HEK293 (cell line): ENCODE results near the gene CKB.

Source experiments
- CTCF ChIA-PET: fragments of 350-600 bp; formaldehyde crosslinking; extraction: SDS; loops from one replicate; lab custom pipeline; 2021; ENCODE audit warnings: antibody characterized with exemption; lab: Yijun Ruan, JAX
- POLR2A ChIA-PET: fragments of 300-600 bp; formaldehyde crosslinking; extraction: SDS; loops from one replicate; lab custom pipeline; 2020; ENCODE audit warnings: antibody characterized with exemption, inconsistent platforms; lab: Yijun Ruan, JAX
- H3K27ac ChIP-seq: fragments of 200-500 bp; sonication (Bioruptor generic); 2 replicates; pipeline ENCODE4 v1.5.1; 2014; ENCODE audit warnings: low read depth, low read length, control low read depth, inconsistent platforms; ENCODE audit errors: extremely low read depth
- H3K36me3 ChIP-seq, 2 experiments: fragments of 200-500 bp in 1 of 2; sonication (Bioruptor generic) in 1 of 2; 1 replicate in 1 of 2; 2 replicates in 1 of 2; pipeline ENCODE4 v1.5.1; 2014 to 2017; ENCODE audit warnings: inconsistent platforms in 2 of 2, low read length in 2 of 2; ENCODE audit not compliant: control insufficient read depth in 2 of 2, insufficient read depth in 1 of 2
- H3K4me1 ChIP-seq: fragments of 200-500 bp; sonication (Bioruptor generic); 2 replicates; pipeline ENCODE4 v1.5.1; 2014; ENCODE audit warnings: mild to moderate bottlenecking, low read length, inconsistent platforms; ENCODE audit not compliant: control insufficient read depth, insufficient read depth
- H3K4me3 ChIP-seq: 2 replicates; pipeline ENCODE4 v1.5.1; 2011; ENCODE audit warnings: low read depth, mild to moderate bottlenecking, control low read depth, low read length, moderate library complexity
- H3K9me3 ChIP-seq: fragments of 200-500 bp; sonication (Bioruptor generic); 2 replicates; pipeline ENCODE4 v1.5.1; 2014; ENCODE audit warnings: low read depth, low read length, inconsistent platforms; ENCODE audit not compliant: control insufficient read depth, insufficient read depth
- AEBP2 ChIP-seq: fragments of 450-650 bp; formaldehyde crosslinking; IDR thresholded peaks from 2 replicates; pipeline ENCODE4 v1.5.1; 2016; ENCODE audit warnings: missing biosample characterization, missing genetic modification characterization, borderline replicate concordance
- CTCF ChIP-seq: fragments of 450-650 bp; formaldehyde crosslinking; IDR thresholded peaks from 2 replicates; pipeline ENCODE4 v1.5.1; 2016; ENCODE audit warnings: missing biosample characterization, missing genetic modification characterization
- KLF1 ChIP-seq: fragments of 450-650 bp; formaldehyde crosslinking; IDR thresholded peaks from 2 replicates; pipeline ENCODE4 v1.5.1; 2016; ENCODE audit warnings: missing biosample characterization, missing genetic modification characterization
- MEIS1 ChIP-seq: sonication (generic); formaldehyde crosslinking; IDR thresholded peaks from 2 replicates; pipeline ENCODE4 v1.8.1; 2022; ENCODE audit warnings: missing genetic modification reagents, mild to moderate bottlenecking, borderline replicate concordance
- PATZ1 ChIP-seq: fragments of 450-650 bp; formaldehyde crosslinking; IDR thresholded peaks from 2 replicates; pipeline ENCODE4 v1.5.1; 2016; ENCODE audit warnings: missing biosample characterization, missing genetic modification characterization
- PRDM2 ChIP-seq: fragments of 450-650 bp; formaldehyde crosslinking; IDR thresholded peaks from 2 replicates; pipeline ENCODE4 v1.5.1; 2016; ENCODE audit warnings: missing biosample characterization, missing genetic modification characterization, borderline replicate concordance
- REPIN1 ChIP-seq: fragments of 450-650 bp; formaldehyde crosslinking; IDR thresholded peaks from 2 replicates; pipeline ENCODE4 v1.5.1; 2017; ENCODE audit warnings: missing biosample characterization, missing genetic modification characterization, low read depth
- YY2 ChIP-seq: fragments of 450-650 bp; formaldehyde crosslinking; IDR thresholded peaks from 2 replicates; pipeline ENCODE4 v1.5.1; 2016; ENCODE audit warnings: missing biosample characterization, missing genetic modification characterization
- ZFP37 ChIP-seq: fragments of 450-650 bp; formaldehyde crosslinking; IDR thresholded peaks from 2 replicates; pipeline ENCODE4 v1.5.1; 2016; ENCODE audit warnings: missing biosample characterization, missing genetic modification characterization
- ZIC2 ChIP-seq: fragments of 450-650 bp; formaldehyde crosslinking; IDR thresholded peaks from 2 replicates; pipeline ENCODE4 v1.5.1; 2016; ENCODE audit warnings: missing biosample characterization, missing genetic modification characterization
- ZNF121 ChIP-seq: fragments of 450-650 bp; formaldehyde crosslinking; IDR thresholded peaks from 2 replicates; pipeline ENCODE4 v1.5.1; 2016; ENCODE audit warnings: missing biosample characterization, missing genetic modification characterization
- ZNF140 ChIP-seq: fragments of 450-650 bp; formaldehyde crosslinking; IDR thresholded peaks from 2 replicates; pipeline ENCODE4 v1.5.1; 2016; ENCODE audit warnings: missing biosample characterization, missing genetic modification characterization
- ZNF26 ChIP-seq: fragments of 450-650 bp; formaldehyde crosslinking; IDR thresholded peaks from 2 replicates; pipeline ENCODE4 v1.5.1; 2016; ENCODE audit warnings: missing biosample characterization, missing genetic modification characterization
- ZNF391 ChIP-seq: fragments of 450-650 bp; formaldehyde crosslinking; IDR thresholded peaks from 2 replicates; pipeline ENCODE4 v1.5.1; 2016; ENCODE audit warnings: low read depth, missing biosample characterization, missing genetic modification characterization, borderline replicate concordance
- ZNF416 ChIP-seq: fragments of 450-650 bp; formaldehyde crosslinking; IDR thresholded peaks from 2 replicates; pipeline ENCODE4 v1.5.1; 2016; ENCODE audit warnings: missing biosample characterization, missing genetic modification characterization
- ZNF600 ChIP-seq: fragments of 450-650 bp; formaldehyde crosslinking; IDR thresholded peaks from 2 replicates; pipeline ENCODE4 v1.5.1; 2016; ENCODE audit warnings: missing biosample characterization, missing genetic modification characterization
- ZNF654 ChIP-seq: fragments of 450-650 bp; formaldehyde crosslinking; IDR thresholded peaks from 2 replicates; pipeline ENCODE4 v1.5.1; 2016; ENCODE audit warnings: low read depth, missing biosample characterization, missing genetic modification characterization
- ZNF658 ChIP-seq: fragments of 450-650 bp; formaldehyde crosslinking; IDR thresholded peaks from 2 replicates; pipeline ENCODE4; 2016; ENCODE audit warnings: missing biosample characterization, missing genetic modification characterization
- ZNF701 ChIP-seq: fragments of 450-650 bp; formaldehyde crosslinking; IDR thresholded peaks from 2 replicates; pipeline ENCODE4 v1.5.1; 2016; ENCODE audit warnings: missing biosample characterization, missing genetic modification characterization
- ZSCAN5A ChIP-seq: fragments of 450-650 bp; formaldehyde crosslinking; IDR thresholded peaks from 2 replicates; pipeline ENCODE4 v1.5.1; 2016; ENCODE audit warnings: missing biosample characterization, missing genetic modification characterization

Gene CKB

GRCh38 chr14:103563226-103563620, 40.6 kb upstream of the CKB start (continued):
- TF ChIP-seq ZNF658 (tag by site-specific recombination) (no peak), CTCF (tag by site-specific recombination) (0 out of 2 replicates have a peak, but pooled peaks have one; percentile 1)

- Histone ChIP-seq H3K36me3 (peaks cover 14 to 19% of the 10 kb centered on the region in 2 experiments), H3K4me1 (peaks cover 31% of the 10 kb centered on the region), H3K4me3 (peak within 1 kb of the TSS; percentile 100), H3K9me3 (no peaks in the 10 kb centered on the region), H3K27ac (peak within 1 kb of the TSS; percentile 96)
- ChIA-PET POLR2A (interaction anchor here (0.5 to 2.5 kb wide), 6 partner anchors 9 to 153 kb away, joined by 3 to 8 read pairs (median 5); partner anchors contain the start of genes CKB, TRMT61A, XRCC3 and ZFYVE21), CTCF (interaction anchor here (2.4 kb wide), 1 partner anchor 15 kb away, joined by 11 read pairs; no protein-coding TSS in a partner anchor)
- no peak for TF ChIP-seq REPIN1 (tag by site-specific recombination)
- TF ChIP-seq ZNF701 (tag by site-specific recombination): no peak
- no peak for TF ChIP-seq ZNF654 (tag by site-specific recombination)
- TF ChIP-seq ZNF600: peak; percentile 98
- TF ChIP-seq KLF1 (tag by site-specific recombination): peak; percentile 62
- TF ChIP-seq PRDM2 (tag by site-specific recombination): no peak
- no peak for TF ChIP-seq ZFP37 (tag by site-specific recombination)
- TF ChIP-seq ZNF121 (tag by site-specific recombination): peak; percentile 56; the same call in 1 of the 2 replicates
- peak; percentile 65; the same call in 1 of the 2 replicates for TF ChIP-seq ZSCAN5A (tag by site-specific recombination)
- peak; percentile 59 for TF ChIP-seq ZIC2 (tag by site-specific recombination)
- TF ChIP-seq ZNF416 (tag by site-specific recombination): no peak
- TF ChIP-seq PATZ1 (tag by site-specific recombination): peak; percentile 93
- TF ChIP-seq ZNF140 (tag by site-specific recombination): no peak
- 0 out of 2 replicates have a peak, but pooled peaks have one; percentile 42 for TF ChIP-seq MEIS1 (CRISPR knock-in tag)
- TF ChIP-seq AEBP2 (tag by site-specific recombination): no peak
- peak; percentile 79 for TF ChIP-seq YY2 (tag by site-specific recombination)
- peak; percentile 59; the same call in 1 of the 2 replicates for TF ChIP-seq ZNF391 (tag by site-specific recombination)
- TF ChIP-seq ZNF26 (tag by site-specific recombination): no peak
These were observed 40.0 kb upstream of the CKB start, which contains the start of the genes BAG5 and COA8 for GRCh38 chr14:103562429-103563225. Gene BAG5, minus strand, starts transcription at chr14:103562657. Its CDS starts 1,493 bp downstream, at chr14:103561164. Gene COA8, plus strand, starts transcription at chr14:103562960. Its CDS starts 42 bp downstream, at chr14:103563002.
